Ovary (tissue), 3 donors: ENCODE measurements around the gene NAALADL2.

Source experiments
- POLR2A ChIP-seq: fragments of 450-650 bp; IDR thresholded peaks from one replicate; pipeline ENCODE4 v1.6.1; 2017; ENCODE audit warnings: antibody characterized with exemption, mild to moderate bottlenecking, moderate library complexity
- TF ChIP-seq, protein P1 (sequence below), 3 donors: fragments of 450-650 bp in 2 of 3; fragments of 200-600 bp in 1 of 3; IDR thresholded peaks; one replicate each; pipeline versions ENCODE4 v1.5.1 to v1.8.0; 2016 to 2022; ENCODE audit warnings: antibody characterized with exemption in 3 of 3, mild to moderate bottlenecking in 1 of 3
- donor health status: DM: no; HTN: no; CAD: no.

DNA sequence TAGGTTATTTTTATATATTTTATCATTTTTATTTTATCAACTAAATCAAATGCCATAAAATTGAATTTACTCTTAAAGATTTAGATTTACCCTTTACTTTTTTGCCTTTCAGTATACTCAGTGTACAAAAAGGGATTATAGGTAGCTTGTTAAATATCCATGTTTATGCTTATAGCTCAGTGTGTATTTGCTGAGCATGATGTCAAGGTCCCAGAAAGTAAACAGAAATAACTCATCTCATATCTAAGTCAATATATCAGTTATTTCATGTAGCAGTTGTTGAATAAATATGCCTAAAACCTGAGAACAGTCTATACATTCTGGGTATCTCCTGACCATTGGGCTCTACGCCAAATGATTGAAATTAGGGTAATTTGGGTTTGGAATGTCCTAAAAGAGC, 693.8 kb downstream of the NAALADL2 start:
- TF ChIP-seq, protein P1, sequence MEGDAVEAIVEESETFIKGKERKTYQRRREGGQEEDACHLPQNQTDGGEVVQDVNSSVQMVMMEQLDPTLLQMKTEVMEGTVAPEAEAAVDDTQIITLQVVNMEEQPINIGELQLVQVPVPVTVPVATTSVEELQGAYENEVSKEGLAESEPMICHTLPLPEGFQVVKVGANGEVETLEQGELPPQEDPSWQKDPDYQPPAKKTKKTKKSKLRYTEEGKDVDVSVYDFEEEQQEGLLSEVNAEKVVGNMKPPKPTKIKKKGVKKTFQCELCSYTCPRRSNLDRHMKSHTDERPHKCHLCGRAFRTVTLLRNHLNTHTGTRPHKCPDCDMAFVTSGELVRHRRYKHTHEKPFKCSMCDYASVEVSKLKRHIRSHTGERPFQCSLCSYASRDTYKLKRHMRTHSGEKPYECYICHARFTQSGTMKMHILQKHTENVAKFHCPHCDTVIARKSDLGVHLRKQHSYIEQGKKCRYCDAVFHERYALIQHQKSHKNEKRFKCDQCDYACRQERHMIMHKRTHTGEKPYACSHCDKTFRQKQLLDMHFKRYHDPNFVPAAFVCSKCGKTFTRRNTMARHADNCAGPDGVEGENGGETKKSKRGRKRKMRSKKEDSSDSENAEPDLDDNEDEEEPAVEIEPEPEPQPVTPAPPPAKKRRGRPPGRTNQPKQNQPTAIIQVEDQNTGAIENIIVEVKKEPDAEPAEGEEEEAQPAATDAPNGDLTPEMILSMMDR (IDR thresholded peaks at IDR 0.05), result no peak
- TF ChIP-seq POLR2A, result no peak
